Hematopoietic multipotent progenitor cell treated with erythropoietin and hydrocortisone succinate and interleukin-3 and kit ligand, for 8 days (in vitro differentiated cells): Measurements from ENCODE around the gene SLC30A2.
"Not testable (repeated sequence)": the region's sequence is repeated elsewhere in the genome, so short reads cannot be mapped to it uniquely, and the experiment has no call there.

Experiments used
- DNase-seq: peaks from one replicate; pipeline ENCODE4 v3.0.0-alpha.2; 2015

The SLC30A2 gene

DNA sequence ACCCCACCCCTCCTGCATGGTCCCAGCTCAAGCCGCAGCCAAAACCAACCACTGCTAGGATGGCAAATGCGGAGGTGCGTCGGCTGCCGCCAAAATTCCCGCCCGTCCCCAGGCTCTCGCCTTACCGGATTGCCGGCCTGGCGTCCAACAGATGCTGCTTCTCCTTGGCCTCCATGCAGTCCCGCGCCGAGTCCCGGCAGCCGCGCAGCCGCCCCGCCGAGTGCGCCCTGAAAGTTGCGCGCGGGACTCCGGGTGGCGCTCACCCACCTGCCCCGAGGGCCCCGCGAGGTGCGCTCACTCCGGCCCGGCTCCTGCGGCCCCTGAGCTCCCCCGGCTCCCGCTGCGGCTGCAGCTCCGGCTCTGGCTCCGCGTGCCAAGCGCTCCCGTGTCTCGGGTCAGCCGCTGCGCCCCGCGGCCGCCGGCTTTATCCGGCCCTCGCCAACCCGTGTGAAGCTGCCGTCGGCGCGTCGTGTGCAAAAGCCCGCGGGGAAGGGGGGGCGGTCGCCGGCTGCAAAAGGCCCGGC is at the start of gene SLC30A2:
SLC30A2 (minus strand) TSS at position 397 of the 524 bp plus-strand sequence; CDS start at position 175, 222 bp downstream.
- no peak for DNase-seq

GRCh38 chr1:26094677-26095383 is 48.9 kb upstream of the SLC30A2 start:
- DNase-seq, result no peak

- no peak for DNase-seq
Measured at GRCh38 chr1:26094076-26094669, 48.3 kb upstream of the SLC30A2 start.

DNA sequence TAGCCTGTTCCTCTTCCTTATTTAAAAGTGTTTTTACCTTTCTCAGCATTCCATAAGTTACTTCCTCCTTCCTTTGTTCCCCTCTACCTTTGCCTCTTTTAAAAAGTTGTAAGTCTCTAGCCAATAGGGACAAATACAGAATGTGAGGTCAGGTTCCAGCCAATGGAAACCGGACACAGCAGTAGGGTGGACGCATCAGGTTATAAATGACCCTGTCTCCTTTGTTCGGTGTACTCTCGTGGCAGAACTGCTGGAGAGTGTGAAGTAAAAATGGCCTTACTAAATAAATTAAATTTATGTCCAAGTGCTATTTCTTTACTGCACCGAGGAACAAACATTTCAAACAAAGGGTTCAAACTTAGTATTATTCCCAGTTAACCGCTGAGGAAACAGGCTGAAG is 47.7 kb upstream of the SLC30A2 start:
- not testable (repeated sequence) for DNase-seq

DNA sequence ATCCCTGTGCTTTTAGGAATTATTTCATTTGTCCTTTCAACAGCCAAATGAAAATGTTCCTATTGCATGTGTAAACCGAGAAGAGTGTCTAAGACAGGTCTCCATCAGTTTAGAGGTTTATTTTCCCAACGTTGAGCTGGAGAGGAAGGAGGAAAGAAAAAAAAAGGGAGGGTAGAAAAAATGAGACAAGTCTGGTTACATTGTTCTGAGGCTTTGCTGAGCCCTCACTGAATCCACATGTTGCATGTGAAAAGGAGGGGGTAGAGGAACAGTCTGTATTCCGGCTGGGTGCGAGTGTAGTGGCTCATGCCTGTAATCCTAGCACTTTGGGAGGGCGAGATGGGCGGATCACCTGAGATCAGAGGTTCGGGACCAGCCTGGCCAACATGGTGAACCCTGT is 46.5 kb upstream of the SLC30A2 start:
- no peak for DNase-seq

- no peak for DNase-seq
Measured at GRCh38 chr1:26090893-26091292, 45.0 kb upstream of the SLC30A2 start.

DNA sequence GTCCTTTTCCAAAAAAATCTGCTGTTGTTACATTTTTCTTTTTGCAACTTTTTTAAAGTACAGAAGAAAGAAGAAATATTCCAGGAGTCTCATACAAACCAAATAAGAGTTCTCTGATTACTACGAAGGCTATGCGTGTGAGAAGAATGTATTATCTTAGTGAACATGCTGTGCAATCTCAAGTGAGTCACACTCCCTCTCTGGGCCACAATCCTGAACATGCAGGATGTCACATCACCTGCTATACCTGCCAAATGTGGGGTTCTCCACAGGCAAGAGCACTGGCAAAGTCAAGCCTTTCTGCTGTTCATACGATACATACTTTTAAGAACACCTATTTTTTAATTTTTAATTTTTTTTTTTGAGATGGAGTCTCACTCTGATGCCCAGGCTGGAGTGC is 43.2 kb upstream of the SLC30A2 start:
- DNase-seq, result no peak

GRCh38 chr1:26084844-26085243 is 38.9 kb upstream of the SLC30A2 start:
- DNase-seq, result no peak

GRCh38 chr1:26084091-26084561 is 38.2 kb upstream of the SLC30A2 start:
- DNase-seq, result no peak

DNA sequence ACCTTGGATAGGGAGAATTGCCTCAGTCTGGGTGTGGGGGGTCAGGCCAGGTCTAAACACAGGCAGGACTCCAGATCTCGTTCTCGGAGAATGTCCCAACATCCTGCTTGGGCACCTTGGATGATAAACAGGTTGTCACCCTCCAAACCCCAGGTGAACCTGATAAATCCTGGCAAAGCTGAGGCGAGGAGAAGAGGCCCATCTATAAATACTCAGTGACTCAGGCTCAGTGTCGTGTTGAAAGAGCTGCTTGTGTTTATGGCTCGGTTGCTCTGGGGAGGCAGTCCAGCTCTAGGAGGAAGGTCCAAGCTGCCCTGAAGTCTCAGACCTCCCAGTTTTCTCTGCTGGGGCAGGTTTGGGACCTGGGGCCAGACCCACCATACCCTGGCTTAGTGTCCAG is 37.3 kb upstream of the SLC30A2 start:
- DNase-seq, result no peak

GRCh38 chr1:26082020-26082350 is 36.1 kb upstream of the SLC30A2 start:
- no peak for DNase-seq

DNA sequence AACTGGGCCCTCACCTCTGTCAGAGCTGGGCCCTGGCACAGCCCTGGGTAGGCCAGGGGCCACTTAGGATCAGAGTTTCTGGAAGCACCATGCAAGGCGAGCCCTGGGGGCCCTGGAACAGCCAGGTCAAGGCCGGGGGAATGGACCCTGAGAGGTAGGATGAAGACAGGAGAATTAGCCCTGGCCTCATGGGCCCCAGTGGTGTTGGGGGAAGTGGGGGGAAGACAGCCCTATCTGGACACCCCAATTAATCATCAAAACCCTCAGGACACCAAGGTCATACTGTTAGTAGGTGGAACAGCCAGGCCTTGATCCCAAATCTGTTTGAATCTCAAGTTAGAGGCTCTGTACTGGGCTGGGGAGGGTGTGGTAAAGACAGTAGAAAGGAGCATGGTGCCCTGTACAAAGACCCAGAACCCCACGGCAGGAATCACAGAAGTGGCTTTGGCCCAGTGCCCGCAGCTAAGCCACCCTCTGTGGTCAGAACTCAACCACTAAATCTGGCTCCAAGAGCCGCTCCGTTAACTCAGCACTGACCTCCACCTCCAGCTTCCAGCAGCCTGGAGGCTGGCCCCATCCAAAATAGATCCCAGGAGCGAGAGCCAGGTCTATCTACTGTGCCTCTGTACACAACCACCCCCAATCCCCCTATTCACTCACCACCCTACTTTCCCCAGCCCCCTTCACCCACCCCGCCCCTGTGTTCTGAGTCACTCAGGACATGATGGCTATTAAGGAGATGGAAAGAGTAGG is 35.5 kb upstream of the SLC30A2 start:
- DNase-seq, result peak; percentile 25

DNA sequence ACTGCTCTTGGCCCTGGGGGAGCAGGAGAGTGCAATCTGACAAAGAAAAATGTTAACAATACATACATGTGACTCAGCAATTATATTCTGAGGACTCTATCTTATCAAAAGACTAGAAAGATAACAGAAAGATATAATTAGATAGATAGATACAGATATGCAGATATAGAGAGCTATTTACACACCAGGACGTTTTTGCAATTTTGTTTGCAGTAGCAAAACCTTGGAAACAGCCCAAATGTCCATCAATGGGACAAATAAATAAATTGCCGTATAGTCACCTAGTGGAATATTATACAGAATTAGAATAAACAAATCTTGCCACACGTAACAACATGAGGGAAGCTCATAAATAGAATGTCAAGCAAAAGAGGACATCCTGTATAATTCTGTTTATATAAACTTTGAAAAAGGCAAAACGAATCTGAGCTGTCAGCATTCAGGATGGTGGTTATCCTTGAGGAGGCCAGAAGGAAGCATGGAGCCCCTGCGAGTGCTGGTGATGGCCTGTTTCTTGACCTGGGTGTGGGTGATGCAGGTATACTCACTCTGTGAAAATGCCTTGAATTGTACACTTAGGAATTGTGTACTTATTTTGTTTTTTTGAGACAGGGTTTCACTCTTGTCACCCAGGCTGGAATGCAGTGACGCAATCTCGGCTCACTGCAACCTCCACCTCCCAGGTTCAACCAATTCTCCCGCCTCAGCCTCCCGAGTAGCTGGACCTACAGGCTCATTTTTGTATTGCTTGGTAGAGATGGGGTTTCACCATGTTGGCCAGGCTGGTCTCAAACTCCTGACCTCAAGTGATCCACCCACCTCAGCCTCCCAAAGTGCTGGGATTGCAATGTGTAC is 34.3 kb upstream of the SLC30A2 start:
- DNase-seq, result no peak

- no peak for DNase-seq
Measured at GRCh38 chr1:26079178-26079563, 33.3 kb upstream of the SLC30A2 start.

GRCh38 chr1:26078286-26079177 is 32.6 kb upstream of the SLC30A2 start:
- no peak for DNase-seq

DNA sequence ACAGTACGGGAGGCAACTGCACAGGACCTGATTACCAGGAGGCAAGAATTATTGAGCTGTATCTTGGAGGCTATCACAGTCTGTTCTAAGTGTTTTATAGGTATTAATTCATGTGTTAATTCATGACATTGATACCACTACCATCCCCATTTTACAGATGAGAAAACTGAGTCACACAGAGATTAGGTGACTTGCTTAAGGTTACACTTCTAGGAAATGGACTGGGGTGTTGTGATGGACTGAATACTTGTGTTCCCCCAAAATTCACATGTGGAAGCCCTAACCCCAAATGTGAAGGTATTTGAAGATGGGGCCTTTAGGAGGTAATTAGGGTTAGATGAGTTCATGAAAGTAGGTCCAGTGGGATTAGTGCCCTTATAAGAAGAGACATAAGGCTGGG is 31.6 kb upstream of the SLC30A2 start:
- no peak for DNase-seq

DNA sequence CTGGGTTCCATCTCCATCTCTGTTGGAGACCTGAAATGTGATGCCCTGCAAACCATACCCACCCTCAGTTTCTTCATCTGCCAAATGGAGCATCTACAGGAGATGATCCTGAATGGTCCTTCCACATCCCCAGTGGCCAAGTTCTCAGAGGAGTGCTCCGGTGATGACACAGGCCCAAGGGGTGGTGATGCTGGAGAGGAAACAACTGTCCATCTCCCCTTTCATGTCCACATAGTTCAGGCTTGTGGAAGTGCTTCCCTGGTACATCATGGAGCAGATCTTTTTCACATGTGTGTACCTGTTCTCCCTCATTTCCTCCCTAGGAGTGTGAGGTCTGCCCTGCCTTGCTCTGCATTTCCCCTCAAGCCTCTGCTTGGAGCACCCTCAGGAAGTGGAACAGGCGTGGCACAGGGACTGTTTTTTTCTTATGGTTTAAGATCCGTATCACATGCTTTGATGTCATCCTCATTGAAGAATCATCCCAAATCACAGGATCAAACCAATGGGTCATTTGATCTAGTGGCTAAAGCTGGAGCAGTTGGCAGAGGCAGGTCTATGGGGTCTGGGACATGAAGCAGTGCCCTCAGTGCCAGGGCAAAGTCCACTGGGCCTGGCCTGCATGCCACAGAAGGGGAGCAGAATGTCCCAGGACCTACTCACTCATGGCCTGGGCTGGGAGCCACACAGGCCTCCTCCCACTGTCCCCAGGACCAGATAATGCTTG is 29.7 kb upstream of the SLC30A2 start:
- DNase-seq, result no peak

GRCh38 chr1:26072305-26072704 is 26.4 kb upstream of the SLC30A2 start:
- no peak for DNase-seq

DNA sequence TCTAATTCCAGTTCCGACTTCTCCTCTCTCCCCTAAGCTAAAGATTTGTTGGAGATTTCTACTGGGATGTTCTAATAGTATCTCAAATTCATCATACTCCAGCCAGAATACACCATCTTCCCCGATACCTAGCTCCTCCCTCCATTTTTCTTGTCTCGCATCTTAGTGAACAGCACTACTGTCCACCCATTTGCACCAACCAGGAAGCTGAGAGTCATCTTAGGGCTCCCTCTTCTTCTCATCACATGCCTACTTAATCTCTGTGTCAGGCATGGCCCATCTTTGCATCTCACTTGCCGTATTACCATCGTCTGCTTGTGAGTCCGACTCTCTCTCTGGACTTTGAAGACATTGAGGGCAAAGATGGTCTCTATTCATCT is 25.0 kb upstream of the SLC30A2 start:
- DNase-seq, result no peak

DNA sequence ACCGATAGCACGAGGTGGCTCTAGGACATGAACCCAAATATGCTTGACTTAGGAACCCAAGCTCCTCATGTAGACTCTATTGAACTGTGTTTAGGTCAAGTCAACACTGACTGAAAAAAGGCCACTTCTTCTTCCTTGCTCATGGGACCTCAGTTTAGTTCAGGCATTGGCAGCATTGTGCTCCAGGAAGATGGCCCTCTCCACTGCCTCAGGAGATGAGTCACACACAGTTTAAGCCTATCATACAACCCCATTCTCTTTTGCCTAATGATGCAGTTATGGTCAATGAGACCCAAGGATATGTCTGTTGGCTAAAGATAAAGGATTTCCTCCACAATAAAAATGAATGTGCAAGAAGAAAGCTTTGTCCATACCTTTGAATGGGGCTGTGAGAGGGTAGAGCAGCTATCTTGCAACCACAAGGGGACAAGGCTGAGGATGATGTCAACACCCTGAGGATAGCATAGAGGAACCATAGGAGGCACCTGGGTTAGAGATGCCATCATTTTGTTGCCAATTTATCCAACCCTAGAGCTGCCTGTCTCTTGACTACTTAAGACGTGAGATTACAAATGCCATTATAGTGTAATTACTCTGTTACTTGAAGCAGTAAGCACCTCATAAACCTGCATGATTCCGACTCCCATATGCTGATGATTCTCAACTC is 24.5 kb upstream of the SLC30A2 start:
- peak; percentile 98 for DNase-seq

DNA sequence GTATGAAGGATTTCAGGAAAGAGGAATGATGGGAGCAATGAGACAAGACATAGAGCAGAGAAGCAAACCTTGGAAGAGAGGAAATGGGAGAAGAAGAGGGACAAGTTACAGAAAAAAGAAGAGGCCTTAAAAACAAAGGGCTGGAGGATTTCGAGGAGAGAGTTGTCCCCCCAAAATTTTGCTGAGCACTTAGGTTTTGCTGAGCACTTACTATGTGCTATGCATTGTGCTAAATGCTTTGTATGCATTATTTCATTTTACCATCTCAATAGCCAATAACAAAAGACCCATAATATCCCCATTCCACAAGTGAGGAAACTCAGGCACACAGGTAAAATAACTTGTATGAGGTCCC is 24.0 kb upstream of the SLC30A2 start:
- DNase-seq, result no peak
